WTC11 (cell line): ENCODE measurements around the gene ARHGAP35. TPM values are rescaled to one million over a fixed set of nuclear protein-coding genes. Genes with fewer than 3 reads are reported as not detected.

Experiments used
- ATAC-seq: fragments of 200-7000 bp; cut with Tn5 transposase; 2 replicates; pipeline ENCODE4 v1.10.0; 2021; ENCODE audit warnings: mild to moderate bottlenecking, moderate library complexity
- CTCF ChIA-PET: fragments of 300-600 bp; sonication (Branson Sonifier 250); formaldehyde crosslinking; loops from one replicate; lab custom pipeline; 2021; ENCODE audit warnings: antibody characterized with exemption; lab: Charles Lee
- POLR2A ChIA-PET: fragments of 350-600 bp; sonication (Branson Sonifier 250); formaldehyde crosslinking; loops from one replicate; lab custom pipeline; 2021; ENCODE audit warnings: antibody characterized with exemption; lab: Charles Lee
- DNase-seq: peaks from one replicate; pipeline ENCODE4 v3.0.0; 2021; ENCODE audit warnings: low spot score
- H3K27ac Mint-ChIP-seq: 2 replicates; pipeline ENCODE4 v1.8.0; 2021; ENCODE audit warnings: mixed read lengths
- H3K27me3 Mint-ChIP-seq: 2 replicates; pipeline ENCODE4 v1.8.0; 2021; ENCODE audit warnings: low read depth, mild to moderate bottlenecking, moderate library complexity, mixed read lengths
- H3K36me3 Mint-ChIP-seq: 2 replicates; pipeline ENCODE4 v1.8.0; 2021; ENCODE audit warnings: mixed read lengths
- H3K4me1 Mint-ChIP-seq: 2 replicates; pipeline ENCODE4 v1.8.0; 2022; ENCODE audit warnings: mixed read lengths
- H3K4me3 Mint-ChIP-seq: 2 replicates; pipeline ENCODE4 v1.8.0; 2021; ENCODE audit warnings: mild to moderate bottlenecking, moderate library complexity, mixed read lengths
- H3K9me3 Mint-ChIP-seq: 2 replicates; pipeline ENCODE4 v1.8.0; 2021; ENCODE audit warnings: mixed read lengths
- FOXJ3 ChIP-seq: sonication (generic); formaldehyde crosslinking; IDR thresholded peaks from 2 replicates; pipeline ENCODE4 v1.9.0; 2021; ENCODE audit warnings: missing genetic modification reagents, mild to moderate bottlenecking, borderline replicate concordance
- GABPB1 ChIP-seq: sonication (generic); formaldehyde crosslinking; IDR thresholded peaks from 2 replicates; pipeline ENCODE4 v1.8.1; 2023; ENCODE audit warnings: mild to moderate bottlenecking, missing genetic modification reagents
- GTF2I ChIP-seq: fragments of 250-450 bp; sonication (Bioruptor Pico); conservative IDR thresholded peaks from 2 replicates; pipeline ENCODE4 v1.4.0; 2021; ENCODE audit warnings: mild to moderate bottlenecking
- SP1 ChIP-seq: sonication (generic); formaldehyde crosslinking; conservative IDR thresholded peaks from 2 replicates; pipeline ENCODE4 v1.8.1; 2022; ENCODE audit warnings: missing genetic modification reagents
- TEAD1 ChIP-seq: sonication (generic); formaldehyde crosslinking; IDR thresholded peaks from 2 replicates; pipeline ENCODE4 v1.8.0; 2022; ENCODE audit warnings: mild to moderate bottlenecking, missing genetic modification reagents
- TEAD4 ChIP-seq: sonication (generic); formaldehyde crosslinking; IDR thresholded peaks from 2 replicates; pipeline ENCODE4 v1.8.0; 2022; ENCODE audit warnings: mild to moderate bottlenecking, missing genetic modification reagents
- ZNF121 ChIP-seq: sonication (generic); formaldehyde crosslinking; IDR thresholded peaks from 2 replicates; pipeline ENCODE4 v1.8.0; 2023; ENCODE audit warnings: missing genetic modification reagents
- ZNF232 ChIP-seq: sonication (generic); formaldehyde crosslinking; IDR thresholded peaks from 2 replicates; pipeline ENCODE4 v1.8.0; 2022; ENCODE audit warnings: mild to moderate bottlenecking, missing genetic modification reagents
- ZNF263 ChIP-seq: sonication (generic); formaldehyde crosslinking; IDR thresholded peaks from 2 replicates; pipeline ENCODE4 v1.8.1; 2022; ENCODE audit warnings: low read depth, mild to moderate bottlenecking, moderate library complexity, missing genetic modification reagents
- total RNA-seq: library from RNA; stranded (reverse); gene quantifications from 3 replicates; pipeline ENCODE4 v1.2.3, GENCODE V29; 2021
- TF ChIP-seq, protein P1 (sequence below): sonication (generic); formaldehyde crosslinking; IDR thresholded peaks from 2 replicates; pipeline ENCODE4 v1.8.0; 2023; ENCODE audit warnings: missing genetic modification reagents, mild to moderate bottlenecking, borderline replicate concordance
- TF ChIP-seq, protein P2 (sequence below): fragments of 250-450 bp; sonication (Bioruptor Pico); IDR thresholded peaks from 2 replicates; pipeline ENCODE4 v1.9.0; 2021; ENCODE audit warnings: mild to moderate bottlenecking
- TF ChIP-seq, protein P3 (sequence below): sonication (generic); formaldehyde crosslinking; IDR thresholded peaks from 2 replicates; pipeline ENCODE4 v1.8.1; 2022; ENCODE audit warnings: missing genetic modification reagents, borderline replicate concordance
- TF ChIP-seq, protein P4 (sequence below): fragments of 250-450 bp; sonication (Bioruptor Pico); IDR thresholded peaks from 2 replicates; pipeline ENCODE4 v1.9.0; 2021; ENCODE audit warnings: mild to moderate bottlenecking
- TF ChIP-seq, protein P5 (sequence below): sonication (generic); formaldehyde crosslinking; IDR thresholded peaks from 2 replicates; pipeline ENCODE4 v1.8.0; 2023; ENCODE audit warnings: missing genetic modification reagents
- TF ChIP-seq, protein P6 (sequence below): fragments of 200-600 bp; IDR thresholded peaks from 2 replicates; pipeline ENCODE4 v1.8.0; 2022; ENCODE audit warnings: antibody characterized with exemption

ARHGAP35 gene
- total RNA-seq, 1 experiment from 2014 or later: 56.3 TPM

DNA sequence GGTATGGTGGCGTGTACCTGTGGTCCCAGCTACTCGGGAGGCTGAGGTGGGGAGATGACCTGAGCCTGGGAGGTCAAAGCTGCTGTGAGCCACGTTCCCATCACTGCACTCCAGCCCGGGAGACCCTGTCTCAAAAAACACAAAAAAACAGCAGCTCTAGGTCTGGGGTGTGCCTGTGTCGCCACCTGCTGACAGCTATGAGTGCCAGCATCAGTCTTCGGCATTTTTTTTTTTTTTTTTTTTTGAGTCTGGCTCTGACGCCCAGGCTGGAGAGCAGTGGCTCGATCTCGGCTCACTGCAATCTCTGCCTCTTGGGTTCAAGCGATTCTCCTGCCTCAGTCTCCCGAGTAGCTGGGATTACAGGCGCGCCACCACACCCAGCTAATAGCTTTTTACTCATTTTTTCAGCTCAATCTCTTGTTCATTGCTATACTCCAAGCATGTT, 20.3 kb upstream of the ARHGAP35 start:
- CTCF ChIA-PET: interaction anchor here (0.6 to 2.6 kb wide), 46 partner anchors 9 to 1453 kb away, joined by 3 to 42 read pairs (median 5); partner anchors contain the start of genes AP2S1 and SLC1A5
- H3K27ac Mint-ChIP-seq: 0 out of 2 replicates have a peak overlapping the region, but pooled peaks have one; percentile 41
- H3K9me3 Mint-ChIP-seq: no peaks in the 10 kb centered on the region
- TF ChIP-seq, protein P1, sequence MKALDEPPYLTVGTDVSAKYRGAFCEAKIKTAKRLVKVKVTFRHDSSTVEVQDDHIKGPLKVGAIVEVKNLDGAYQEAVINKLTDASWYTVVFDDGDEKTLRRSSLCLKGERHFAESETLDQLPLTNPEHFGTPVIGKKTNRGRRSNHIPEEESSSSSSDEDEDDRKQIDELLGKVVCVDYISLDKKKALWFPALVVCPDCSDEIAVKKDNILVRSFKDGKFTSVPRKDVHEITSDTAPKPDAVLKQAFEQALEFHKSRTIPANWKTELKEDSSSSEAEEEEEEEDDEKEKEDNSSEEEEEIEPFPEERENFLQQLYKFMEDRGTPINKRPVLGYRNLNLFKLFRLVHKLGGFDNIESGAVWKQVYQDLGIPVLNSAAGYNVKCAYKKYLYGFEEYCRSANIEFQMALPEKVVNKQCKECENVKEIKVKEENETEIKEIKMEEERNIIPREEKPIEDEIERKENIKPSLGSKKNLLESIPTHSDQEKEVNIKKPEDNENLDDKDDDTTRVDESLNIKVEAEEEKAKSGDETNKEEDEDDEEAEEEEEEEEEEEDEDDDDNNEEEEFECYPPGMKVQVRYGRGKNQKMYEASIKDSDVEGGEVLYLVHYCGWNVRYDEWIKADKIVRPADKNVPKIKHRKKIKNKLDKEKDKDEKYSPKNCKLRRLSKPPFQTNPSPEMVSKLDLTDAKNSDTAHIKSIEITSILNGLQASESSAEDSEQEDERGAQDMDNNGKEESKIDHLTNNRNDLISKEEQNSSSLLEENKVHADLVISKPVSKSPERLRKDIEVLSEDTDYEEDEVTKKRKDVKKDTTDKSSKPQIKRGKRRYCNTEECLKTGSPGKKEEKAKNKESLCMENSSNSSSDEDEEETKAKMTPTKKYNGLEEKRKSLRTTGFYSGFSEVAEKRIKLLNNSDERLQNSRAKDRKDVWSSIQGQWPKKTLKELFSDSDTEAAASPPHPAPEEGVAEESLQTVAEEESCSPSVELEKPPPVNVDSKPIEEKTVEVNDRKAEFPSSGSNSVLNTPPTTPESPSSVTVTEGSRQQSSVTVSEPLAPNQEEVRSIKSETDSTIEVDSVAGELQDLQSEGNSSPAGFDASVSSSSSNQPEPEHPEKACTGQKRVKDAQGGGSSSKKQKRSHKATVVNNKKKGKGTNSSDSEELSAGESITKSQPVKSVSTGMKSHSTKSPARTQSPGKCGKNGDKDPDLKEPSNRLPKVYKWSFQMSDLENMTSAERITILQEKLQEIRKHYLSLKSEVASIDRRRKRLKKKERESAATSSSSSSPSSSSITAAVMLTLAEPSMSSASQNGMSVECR: no peak
- TF ChIP-seq ZNF121 (CRISPR knock-in tag) (no peak), SP1 (CRISPR knock-in tag) (no peak), TEAD1 (peak; percentile 54; the same call in 1 of the 2 replicates), GABPB1 (CRISPR knock-in tag) (no peak), GTF2I (CRISPR knock-in tag) (0 out of 2 replicates have a peak, but pooled peaks have one; percentile 32), ZNF263 (CRISPR knock-in tag) (no peak), ZNF232 (CRISPR knock-in tag) (no peak), TEAD4 (no peak), FOXJ3 (no peak)
- TF ChIP-seq, protein P2, sequence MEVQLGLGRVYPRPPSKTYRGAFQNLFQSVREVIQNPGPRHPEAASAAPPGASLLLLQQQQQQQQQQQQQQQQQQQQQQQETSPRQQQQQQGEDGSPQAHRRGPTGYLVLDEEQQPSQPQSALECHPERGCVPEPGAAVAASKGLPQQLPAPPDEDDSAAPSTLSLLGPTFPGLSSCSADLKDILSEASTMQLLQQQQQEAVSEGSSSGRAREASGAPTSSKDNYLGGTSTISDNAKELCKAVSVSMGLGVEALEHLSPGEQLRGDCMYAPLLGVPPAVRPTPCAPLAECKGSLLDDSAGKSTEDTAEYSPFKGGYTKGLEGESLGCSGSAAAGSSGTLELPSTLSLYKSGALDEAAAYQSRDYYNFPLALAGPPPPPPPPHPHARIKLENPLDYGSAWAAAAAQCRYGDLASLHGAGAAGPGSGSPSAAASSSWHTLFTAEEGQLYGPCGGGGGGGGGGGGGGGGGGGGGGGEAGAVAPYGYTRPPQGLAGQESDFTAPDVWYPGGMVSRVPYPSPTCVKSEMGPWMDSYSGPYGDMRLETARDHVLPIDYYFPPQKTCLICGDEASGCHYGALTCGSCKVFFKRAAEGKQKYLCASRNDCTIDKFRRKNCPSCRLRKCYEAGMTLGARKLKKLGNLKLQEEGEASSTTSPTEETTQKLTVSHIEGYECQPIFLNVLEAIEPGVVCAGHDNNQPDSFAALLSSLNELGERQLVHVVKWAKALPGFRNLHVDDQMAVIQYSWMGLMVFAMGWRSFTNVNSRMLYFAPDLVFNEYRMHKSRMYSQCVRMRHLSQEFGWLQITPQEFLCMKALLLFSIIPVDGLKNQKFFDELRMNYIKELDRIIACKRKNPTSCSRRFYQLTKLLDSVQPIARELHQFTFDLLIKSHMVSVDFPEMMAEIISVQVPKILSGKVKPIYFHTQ (CRISPR knock-in tag): no peak
- TF ChIP-seq, protein P3, sequence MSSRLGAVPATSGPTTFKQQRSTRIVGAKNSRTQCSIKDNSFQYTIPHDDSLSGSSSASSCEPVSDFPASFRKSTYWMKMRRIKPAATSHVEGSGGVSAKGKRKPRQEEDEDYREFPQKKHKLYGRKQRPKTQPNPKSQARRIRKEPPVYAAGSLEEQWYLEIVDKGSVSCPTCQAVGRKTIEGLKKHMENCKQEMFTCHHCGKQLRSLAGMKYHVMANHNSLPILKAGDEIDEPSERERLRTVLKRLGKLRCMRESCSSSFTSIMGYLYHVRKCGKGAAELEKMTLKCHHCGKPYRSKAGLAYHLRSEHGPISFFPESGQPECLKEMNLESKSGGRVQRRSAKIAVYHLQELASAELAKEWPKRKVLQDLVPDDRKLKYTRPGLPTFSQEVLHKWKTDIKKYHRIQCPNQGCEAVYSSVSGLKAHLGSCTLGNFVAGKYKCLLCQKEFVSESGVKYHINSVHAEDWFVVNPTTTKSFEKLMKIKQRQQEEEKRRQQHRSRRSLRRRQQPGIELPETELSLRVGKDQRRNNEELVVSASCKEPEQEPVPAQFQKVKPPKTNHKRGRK (CRISPR knock-in tag): no peak
- TF ChIP-seq, protein P4, sequence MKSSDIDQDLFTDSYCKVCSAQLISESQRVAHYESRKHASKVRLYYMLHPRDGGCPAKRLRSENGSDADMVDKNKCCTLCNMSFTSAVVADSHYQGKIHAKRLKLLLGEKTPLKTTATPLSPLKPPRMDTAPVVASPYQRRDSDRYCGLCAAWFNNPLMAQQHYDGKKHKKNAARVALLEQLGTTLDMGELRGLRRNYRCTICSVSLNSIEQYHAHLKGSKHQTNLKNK (CRISPR knock-in tag): no peak
- TF ChIP-seq, protein P5, sequence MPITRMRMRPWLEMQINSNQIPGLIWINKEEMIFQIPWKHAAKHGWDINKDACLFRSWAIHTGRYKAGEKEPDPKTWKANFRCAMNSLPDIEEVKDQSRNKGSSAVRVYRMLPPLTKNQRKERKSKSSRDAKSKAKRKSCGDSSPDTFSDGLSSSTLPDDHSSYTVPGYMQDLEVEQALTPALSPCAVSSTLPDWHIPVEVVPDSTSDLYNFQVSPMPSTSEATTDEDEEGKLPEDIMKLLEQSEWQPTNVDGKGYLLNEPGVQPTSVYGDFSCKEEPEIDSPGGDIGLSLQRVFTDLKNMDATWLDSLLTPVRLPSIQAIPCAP (CRISPR knock-in tag): no peak
- TF ChIP-seq, protein P6, sequence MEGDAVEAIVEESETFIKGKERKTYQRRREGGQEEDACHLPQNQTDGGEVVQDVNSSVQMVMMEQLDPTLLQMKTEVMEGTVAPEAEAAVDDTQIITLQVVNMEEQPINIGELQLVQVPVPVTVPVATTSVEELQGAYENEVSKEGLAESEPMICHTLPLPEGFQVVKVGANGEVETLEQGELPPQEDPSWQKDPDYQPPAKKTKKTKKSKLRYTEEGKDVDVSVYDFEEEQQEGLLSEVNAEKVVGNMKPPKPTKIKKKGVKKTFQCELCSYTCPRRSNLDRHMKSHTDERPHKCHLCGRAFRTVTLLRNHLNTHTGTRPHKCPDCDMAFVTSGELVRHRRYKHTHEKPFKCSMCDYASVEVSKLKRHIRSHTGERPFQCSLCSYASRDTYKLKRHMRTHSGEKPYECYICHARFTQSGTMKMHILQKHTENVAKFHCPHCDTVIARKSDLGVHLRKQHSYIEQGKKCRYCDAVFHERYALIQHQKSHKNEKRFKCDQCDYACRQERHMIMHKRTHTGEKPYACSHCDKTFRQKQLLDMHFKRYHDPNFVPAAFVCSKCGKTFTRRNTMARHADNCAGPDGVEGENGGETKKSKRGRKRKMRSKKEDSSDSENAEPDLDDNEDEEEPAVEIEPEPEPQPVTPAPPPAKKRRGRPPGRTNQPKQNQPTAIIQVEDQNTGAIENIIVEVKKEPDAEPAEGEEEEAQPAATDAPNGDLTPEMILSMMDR: peak; percentile 39; the same call in 1 of the 2 replicates
- H3K4me1 Mint-ChIP-seq: no peaks in the 10 kb centered on the region
- ATAC-seq (peak; percentile 86), DNase-seq (peak; percentile 66)
- POLR2A ChIA-PET: interaction anchor here (0.6 to 1.2 kb wide), 9 partner anchors 21 to 241 kb away, joined by 3 to 11 read pairs (median 4); partner anchors contain the start of gene SLC1A5
- no peak overlapping the region for H3K4me3 Mint-ChIP-seq
- H3K27me3 Mint-ChIP-seq: no peaks in the 10 kb centered on the region
- H3K36me3 Mint-ChIP-seq: peaks cover 29% of the 10 kb centered on the region
